Gastrocnemius medialis (tissue), 4 donors: Measurements from ENCODE around the gene GPR42. TPM values are rescaled to one million over a fixed set of nuclear protein-coding genes. Genes with fewer than 3 reads are reported as not detected.

Experiments used
- ATAC-seq, 2 donors: fragments of 150-250 bp; one replicate each; pipeline ENCODE4 v1.9.1; 2016
- DNase-seq, 2 donors: peaks; one replicate each; pipeline ENCODE4 v3.0.0-alpha.2; 2019
- H3K27ac ChIP-seq, 4 donors: fragments of 200-600 bp; sonication (generic); 1 replicate in 1 of 4; 2 replicates in 3 of 4; pipeline ENCODE4 v1.5.1; 2016 to 2018; ENCODE audit warnings: mild to moderate bottlenecking in 2 of 4, moderate library complexity in 1 of 4
- H3K27me3 ChIP-seq, 3 donors: fragments of 200-600 bp; sonication (generic) in 2 of 3; 1 replicate in 1 of 3; 2 replicates in 2 of 3; pipeline versions ENCODE4 v1.5.1 to v1.6.0; 2016 to 2019; ENCODE audit warnings: mild to moderate bottlenecking in 1 of 3, moderate library complexity in 1 of 3
- H3K36me3 ChIP-seq, 2 donors: fragments of 200-600 bp; sonication (generic) in 1 of 2; one replicate each; pipeline ENCODE4 v1.5.1; 2017 to 2018
- H3K4me1 ChIP-seq, 2 donors: fragments of 200-600 bp; sonication (generic) in 1 of 2; one replicate each; pipeline ENCODE4 v1.5.1; 2016 to 2017; ENCODE audit warnings: mild to moderate bottlenecking in 2 of 2
- H3K4me3 ChIP-seq, 4 donors: fragments of 200-600 bp; sonication (generic) in 3 of 4; 1 replicate in 1 of 4; 2 replicates in 3 of 4; pipeline ENCODE4 v1.5.1; 2016 to 2019; ENCODE audit warnings: mild to moderate bottlenecking in 2 of 4
- H3K9me3 ChIP-seq, 3 donors: fragments of 200-600 bp; sonication (generic) in 2 of 3; 1 replicate in 1 of 3; 2 replicates in 2 of 3; pipeline ENCODE4 v1.5.1; 2016 to 2019
- CTCF ChIP-seq, 5 experiments: fragments of 450-650 bp in 3 of 5; fragments of 200-600 bp in 2 of 5; sonication (generic) in 2 of 5; IDR thresholded peaks in 4 of 5; conservative IDR thresholded peaks in 1 of 5; 1 replicate in 4 of 5; 2 replicates in 1 of 5; pipeline ENCODE4 v1.5.1; 2016 to 2019; ENCODE audit warnings: antibody characterized with exemption in 5 of 5, mild to moderate bottlenecking in 3 of 5, moderate library complexity in 3 of 5
- POLR2A ChIP-seq, 2 donors: fragments of 450-650 bp; IDR thresholded peaks; one replicate each; pipeline ENCODE4 v1.6.1; 2017; ENCODE audit warnings: antibody characterized with exemption in 2 of 2, mild to moderate bottlenecking in 2 of 2, moderate library complexity in 2 of 2
- in situ Hi-C, 4 donors: fragments of 200-750 bp; cut with MboI; loops; one replicate each; pipeline versions ENCODE4 v1.15.0 to v1.8.0; 2017; ENCODE audit warnings: low sequenced_read_pairs in 4 of 4
- intact Hi-C: fragments of 100-400 bp; cut with DNase I; formaldehyde crosslinking; loops from one replicate; pipeline ENCODE4 v1.15.1; 2023; ENCODE audit warnings: low total_unique reads
- total RNA-seq, 4 donors: library from RNA; depleted of rRNA; stranded (reverse); fragments of >200 nt; gene quantifications; one replicate each; pipeline versions ENCODE4 v1.1.0 to v1.2.3, GENCODE V29; 2016

Gene GPR42
- total RNA-seq, 4 donors from 2014 or later, result not detected

- Histone ChIP-seq H3K36me3 (no peaks in the 10 kb centered on the region), H3K27ac (no peak overlapping the region), H3K4me3 (no peak overlapping the region), H3K4me1 (no peaks in the 10 kb centered on the region), H3K9me3 (no peaks in the 10 kb centered on the region), H3K27me3 (no peaks in the 10 kb centered on the region)
- no peak for DNase-seq
- TF ChIP-seq POLR2A (IDR thresholded peaks at IDR 0.05) (no peak), CTCF (IDR thresholded peaks at IDR 0.05 in 4 of 5, conservative IDR thresholded peaks at IDR 0.05 in 1 of 5) (no peak)
- in situ Hi-C loops (loop anchor here in 1 of 4 donors (10.0 kb wide), 1 partner anchor 124 kb away; no protein-coding TSS in a partner anchor), intact Hi-C loops (loop anchor here (10.0 kb wide), 1 partner anchor 144 kb away; the partner anchor contains the start of gene KRTDAP)
- ATAC-seq, result no peak
Observed at GRCh38 chr19:35350591-35350990, 20.3 kb upstream of the GPR42 start.

- TF ChIP-seq POLR2A (IDR thresholded peaks at IDR 0.05) (no peak), CTCF (IDR thresholded peaks at IDR 0.05 in 4 of 5, conservative IDR thresholded peaks at IDR 0.05 in 1 of 5) (no peak)
- ATAC-seq, result no peak
- intact Hi-C loops (loop anchor here (2.0 to 10.0 kb wide), 2 partner anchors 117 to 143 kb away; partner anchors contain the start of gene KRTDAP), in situ Hi-C loops (loop anchor here in 1 of 4 donors (10.0 kb wide), 1 partner anchor 123 kb away; no protein-coding TSS in a partner anchor)
- Histone ChIP-seq H3K4me1 (no peaks in the 10 kb centered on the region), H3K4me3 (no peak overlapping the region), H3K36me3 (no peaks in the 10 kb centered on the region), H3K9me3 (no peaks in the 10 kb centered on the region), H3K27me3 (no peaks in the 10 kb centered on the region), H3K27ac (no peak overlapping the region)
- DNase-seq, result no peak
Observed at GRCh38 chr19:35351411-35352176, 19.3 kb upstream of the GPR42 start.

- H3K4me1 ChIP-seq, result no peaks in the 10 kb centered on the region
- H3K9me3 ChIP-seq, result no peaks in the 10 kb centered on the region
- H3K36me3 ChIP-seq, result no peaks in the 10 kb centered on the region
- H3K4me3 ChIP-seq, result no peak overlapping the region
- H3K27ac ChIP-seq, result no peak overlapping the region
- DNase-seq, result no peak
- ATAC-seq, result no peak
- no peaks in the 10 kb centered on the region for H3K27me3 ChIP-seq
- intact Hi-C loops, result loop anchor here (2.0 to 10.0 kb wide), 2 partner anchors 117 to 143 kb away; partner anchors contain the start of gene KRTDAP
- in situ Hi-C loops, result loop anchor here in 1 of 4 donors (10.0 kb wide), 1 partner anchor 123 kb away; no protein-coding TSS in a partner anchor
- TF ChIP-seq POLR2A (IDR thresholded peaks at IDR 0.05) (no peak), CTCF (IDR thresholded peaks at IDR 0.05 in 4 of 5, conservative IDR thresholded peaks at IDR 0.05 in 1 of 5) (no peak)
Observed at GRCh38 chr19:35352177-35352447, 18.8 kb upstream of the GPR42 start.

- Histone ChIP-seq H3K27ac (no peak overlapping the region), H3K9me3 (no peaks in the 10 kb centered on the region), H3K36me3 (no peaks in the 10 kb centered on the region), H3K4me3 (no peak overlapping the region), H3K4me1 (no peaks in the 10 kb centered on the region), H3K27me3 (no peaks in the 10 kb centered on the region)
- intact Hi-C loops (loop anchor here (2.0 to 10.0 kb wide), 2 partner anchors 116 to 142 kb away; partner anchors contain the start of gene KRTDAP), in situ Hi-C loops (loop anchor here in 1 of 4 donors (10.0 kb wide), 1 partner anchor 122 kb away; no protein-coding TSS in a partner anchor)
- ATAC-seq (no peak), DNase-seq (no peak)
- TF ChIP-seq CTCF (IDR thresholded peaks at IDR 0.05 in 4 of 5, conservative IDR thresholded peaks at IDR 0.05 in 1 of 5) (peak; percentile 6 to 52 (median 48)), POLR2A (IDR thresholded peaks at IDR 0.05) (no peak)
Observed at GRCh38 chr19:35352448-35353304, 18.2 kb upstream of the GPR42 start.
